Natural killer cell (primary cell): ENCODE measurements around the gene ERVFRD-1. TPM values are rescaled to one million over a fixed set of nuclear protein-coding genes. Genes with fewer than 3 reads are reported as not detected.

Experiments used
- ATAC-seq, 3 donors: fragments of 150-1000 bp in 2 of 3; fragments of 200-7000 bp in 1 of 3; cut with Tn5 transposase; 1 replicate in 1 of 3; 2 replicates in 2 of 3; pipeline ENCODE4 v1.10.0; 2021; ENCODE audit warnings: mild to moderate bottlenecking in 2 of 3, moderate library complexity in 2 of 3
- DNase-seq, 2 donors: peaks; one replicate each; pipeline versions ENCODE4 v3.0.0 to v3.0.0-alpha.2; 2013 to 2021; ENCODE audit warnings: mixed read lengths in 1 of 2
- H3K27ac ChIP-seq: one replicate; pipeline ENCODE4 v1.5.1; 2013; ENCODE audit warnings: mild to moderate bottlenecking, low read length
- H3K27me3 ChIP-seq: one replicate; pipeline ENCODE4 v1.6.1; 2013; ENCODE audit warnings: low read length; ENCODE audit not compliant: control insufficient read depth, insufficient read depth
- H3K36me3 ChIP-seq: one replicate; pipeline ENCODE4 v1.6.1; 2013; ENCODE audit warnings: low read length; ENCODE audit not compliant: control insufficient read depth, insufficient read depth
- H3K4me1 ChIP-seq: one replicate; pipeline ENCODE4 v1.6.1; 2013; ENCODE audit warnings: low read length; ENCODE audit not compliant: control insufficient read depth, insufficient read depth
- H3K4me3 ChIP-seq: one replicate; pipeline ENCODE4 v1.5.1; 2013; ENCODE audit warnings: low read length
- H3K9me3 ChIP-seq: one replicate; pipeline ENCODE4 v1.6.1; 2013; ENCODE audit warnings: low read length; ENCODE audit not compliant: control insufficient read depth, insufficient read depth
- H3K27ac Mint-ChIP-seq, 2 donors: one replicate each; pipeline ENCODE4 v1.8.0; 2022; ENCODE audit warnings: mild to moderate bottlenecking in 2 of 2, mixed read lengths in 2 of 2, moderate library complexity in 1 of 2
- H3K27me3 Mint-ChIP-seq, 2 donors: one replicate each; pipeline ENCODE4 v1.8.0; 2022; ENCODE audit warnings: low read depth in 2 of 2, mixed read lengths in 2 of 2
- H3K36me3 Mint-ChIP-seq: one replicate; pipeline ENCODE4 v1.8.0; 2022; ENCODE audit warnings: mixed read lengths
- H3K4me1 Mint-ChIP-seq, 2 donors: one replicate each; pipeline ENCODE4 v1.8.0; 2022; ENCODE audit warnings: mixed read lengths in 2 of 2
- H3K4me3 Mint-ChIP-seq: one replicate; pipeline ENCODE4 v1.8.0; 2022; ENCODE audit warnings: mild to moderate bottlenecking, moderate library complexity, mixed read lengths
- H3K9me3 Mint-ChIP-seq, 2 donors: one replicate each; pipeline ENCODE4 v1.8.0; 2022; ENCODE audit warnings: mixed read lengths in 2 of 2
- WGBS: methylation state at CpG from one replicate; pipeline ENCODE4 v1.1.7; 2013; ENCODE audit warnings: missing lambda C conversion rate; ENCODE audit not compliant: insufficient coverage; 5-methylcytosine and 5-hydroxymethylcytosine counted together
- intact Hi-C: fragments of 100-400 bp; cut with micrococcal nuclease; formaldehyde crosslinking; loops from one replicate; pipeline ENCODE4 v1.14.2; 2022
- total RNA-seq, 4 donors: library from RNA; stranded (reverse); fragments of 120-200 nt in 1 of 4; gene quantifications; one replicate each; pipeline versions ENCODE4 v1.2.3 to v1.2.4, GENCODE V29; 2013 to 2022
- TF ChIP-seq, protein P1 (sequence below): fragments of 200-600 bp; IDR thresholded peaks from one replicate; pipeline ENCODE4 v1.8.0; 2022; ENCODE audit warnings: antibody characterized with exemption

The ERVFRD-1 gene
- total RNA-seq, 3 donors from 2014 or later (not counting 1 experiment from before 2014, with no cell fraction given) = not detected

DNA sequence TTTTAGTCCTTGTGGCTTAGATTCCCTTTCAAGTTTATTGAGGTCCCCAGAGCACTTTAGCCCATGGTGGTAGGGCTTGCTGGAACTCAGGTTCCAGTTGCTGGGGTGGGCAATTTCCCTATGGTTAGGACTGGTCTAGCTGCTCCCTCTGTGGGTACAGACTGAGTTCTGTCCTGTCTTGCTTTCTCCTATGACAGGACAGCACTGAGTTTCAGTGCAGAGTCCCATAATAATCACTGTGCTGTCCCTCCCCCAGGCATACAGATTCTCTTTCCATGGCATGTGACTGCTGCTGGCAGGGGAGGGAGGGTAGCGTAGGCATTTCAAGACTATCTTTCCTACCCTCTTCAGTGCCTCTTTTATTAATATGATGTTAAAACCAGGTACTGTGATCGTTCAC, 17.1 kb upstream of the ERVFRD-1 start:
- Mint-ChIP-seq H3K4me3 (no peak overlapping the region), H3K4me1 (peaks cover 29 to 34% of the 10 kb centered on the region in 2 donors), H3K27me3 (no peaks in the 10 kb centered on the region), H3K36me3 (no peaks in the 10 kb centered on the region), H3K27ac (no peak overlapping the region), H3K9me3 (no peaks in the 10 kb centered on the region)
- TF ChIP-seq, protein P1, sequence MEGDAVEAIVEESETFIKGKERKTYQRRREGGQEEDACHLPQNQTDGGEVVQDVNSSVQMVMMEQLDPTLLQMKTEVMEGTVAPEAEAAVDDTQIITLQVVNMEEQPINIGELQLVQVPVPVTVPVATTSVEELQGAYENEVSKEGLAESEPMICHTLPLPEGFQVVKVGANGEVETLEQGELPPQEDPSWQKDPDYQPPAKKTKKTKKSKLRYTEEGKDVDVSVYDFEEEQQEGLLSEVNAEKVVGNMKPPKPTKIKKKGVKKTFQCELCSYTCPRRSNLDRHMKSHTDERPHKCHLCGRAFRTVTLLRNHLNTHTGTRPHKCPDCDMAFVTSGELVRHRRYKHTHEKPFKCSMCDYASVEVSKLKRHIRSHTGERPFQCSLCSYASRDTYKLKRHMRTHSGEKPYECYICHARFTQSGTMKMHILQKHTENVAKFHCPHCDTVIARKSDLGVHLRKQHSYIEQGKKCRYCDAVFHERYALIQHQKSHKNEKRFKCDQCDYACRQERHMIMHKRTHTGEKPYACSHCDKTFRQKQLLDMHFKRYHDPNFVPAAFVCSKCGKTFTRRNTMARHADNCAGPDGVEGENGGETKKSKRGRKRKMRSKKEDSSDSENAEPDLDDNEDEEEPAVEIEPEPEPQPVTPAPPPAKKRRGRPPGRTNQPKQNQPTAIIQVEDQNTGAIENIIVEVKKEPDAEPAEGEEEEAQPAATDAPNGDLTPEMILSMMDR = no peak
- no peak overlapping the region for H3K27ac ChIP-seq
- intact Hi-C loops = no loop called here
- no peaks in the 10 kb centered on the region for H3K27me3 ChIP-seq
- H3K36me3 ChIP-seq = no peaks in the 10 kb centered on the region
- ATAC-seq = no peak
- WGBS = no CpG with 5 or more reads among the region's 2 CpGs
- H3K9me3 ChIP-seq = no peaks in the 10 kb centered on the region
- H3K4me3 ChIP-seq = no peak overlapping the region
- H3K4me1 ChIP-seq = no peaks in the 10 kb centered on the region
- no peak for DNase-seq

GRCh38 chr6:11126876-11127275, 15.4 kb upstream of the ERVFRD-1 start:
- Histone ChIP-seq H3K27ac (no peak overlapping the region), H3K4me3 (no peak overlapping the region), H3K36me3 (no peaks in the 10 kb centered on the region), H3K27me3 (no peaks in the 10 kb centered on the region), H3K4me1 (no peaks in the 10 kb centered on the region), H3K9me3 (no peaks in the 10 kb centered on the region)
- Mint-ChIP-seq H3K9me3 (no peaks in the 10 kb centered on the region), H3K27me3 (no peaks in the 10 kb centered on the region), H3K4me1 (peaks cover 34 to 38% of the 10 kb centered on the region in 2 donors), H3K4me3 (no peak overlapping the region), H3K36me3 (no peaks in the 10 kb centered on the region), H3K27ac (no peak overlapping the region)
- TF ChIP-seq, protein P1 = no peak
- 83% methylated on average over 2 of the region's 2 CpGs for WGBS
- ATAC-seq (no peak), DNase-seq (no peak)
- intact Hi-C loops = no loop called here

DNA sequence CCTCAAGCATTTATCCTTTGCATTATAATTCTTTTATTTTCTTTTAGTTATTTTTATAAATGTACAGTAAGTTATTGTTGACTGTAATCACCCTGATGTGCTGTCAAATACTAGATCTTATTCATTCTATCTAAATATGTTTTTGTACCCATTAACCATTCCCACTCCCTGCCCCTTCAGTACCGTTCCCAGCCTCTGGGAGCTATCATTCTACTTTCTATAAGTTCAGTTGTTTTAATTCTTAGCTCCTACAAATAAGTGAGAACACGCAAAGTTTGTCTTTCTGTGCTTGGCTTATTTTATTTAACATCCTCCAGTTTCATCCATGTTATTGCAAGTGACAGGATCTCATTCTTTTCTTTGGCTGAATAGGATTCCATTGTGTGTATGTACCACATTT, 12.5 kb upstream of the ERVFRD-1 start:
- ATAC-seq (no peak), DNase-seq (no peak)
- TF ChIP-seq, protein P1 = no peak
- Histone ChIP-seq H3K4me3 (no peak overlapping the region), H3K4me1 (no peaks in the 10 kb centered on the region), H3K36me3 (no peaks in the 10 kb centered on the region), H3K9me3 (no peaks in the 10 kb centered on the region), H3K27ac (no peak overlapping the region), H3K27me3 (no peaks in the 10 kb centered on the region)
- no peak overlapping the region for H3K4me3 Mint-ChIP-seq
- H3K27me3 Mint-ChIP-seq = no peaks in the 10 kb centered on the region
- no peaks in the 10 kb centered on the region for H3K36me3 Mint-ChIP-seq
- WGBS = 92% methylated on average over 2 of the region's 2 CpGs
- intact Hi-C loops = no loop called here
- no peak overlapping the region for H3K27ac Mint-ChIP-seq
- peaks cover 17 to 42% of the 10 kb centered on the region in 2 donors for H3K4me1 Mint-ChIP-seq
- no peaks in the 10 kb centered on the region for H3K9me3 Mint-ChIP-seq

GRCh38 chr6:11122380-11122779, 10.9 kb upstream of the ERVFRD-1 start:
- Mint-ChIP-seq H3K27ac (peak overlapping the region in 1 of 2 donors; percentile 1), H3K4me3 (no peak overlapping the region), H3K9me3 (no peaks in the 10 kb centered on the region), H3K36me3 (no peaks in the 10 kb centered on the region), H3K4me1 (peaks cover 15 to 41% of the 10 kb centered on the region in 2 donors), H3K27me3 (no peaks in the 10 kb centered on the region)
- Histone ChIP-seq H3K4me1 (no peaks in the 10 kb centered on the region), H3K27me3 (no peaks in the 10 kb centered on the region), H3K9me3 (no peaks in the 10 kb centered on the region), H3K27ac (no peak overlapping the region), H3K36me3 (no peaks in the 10 kb centered on the region), H3K4me3 (no peak overlapping the region)
- intact Hi-C loops = no loop called here
- 86% methylated on average over 1 of the region's 1 CpG for WGBS
- DNase-seq (no peak), ATAC-seq (no peak)
- TF ChIP-seq, protein P1 = no peak
